NCI-H2196 (cell line): Measurements from ENCODE around the gene AMELY.
"Not testable (repeated sequence)": the region's sequence is repeated elsewhere in the genome, so short reads cannot be mapped to it uniquely, and the experiment has no call there.

Source experiments
- DNase-seq: peaks from one replicate; lab custom pipeline; 2025; ENCODE audit not compliant: unreplicated experiment; lab: John Stamatoyannopoulos, UW

AMELY gene

DNA sequence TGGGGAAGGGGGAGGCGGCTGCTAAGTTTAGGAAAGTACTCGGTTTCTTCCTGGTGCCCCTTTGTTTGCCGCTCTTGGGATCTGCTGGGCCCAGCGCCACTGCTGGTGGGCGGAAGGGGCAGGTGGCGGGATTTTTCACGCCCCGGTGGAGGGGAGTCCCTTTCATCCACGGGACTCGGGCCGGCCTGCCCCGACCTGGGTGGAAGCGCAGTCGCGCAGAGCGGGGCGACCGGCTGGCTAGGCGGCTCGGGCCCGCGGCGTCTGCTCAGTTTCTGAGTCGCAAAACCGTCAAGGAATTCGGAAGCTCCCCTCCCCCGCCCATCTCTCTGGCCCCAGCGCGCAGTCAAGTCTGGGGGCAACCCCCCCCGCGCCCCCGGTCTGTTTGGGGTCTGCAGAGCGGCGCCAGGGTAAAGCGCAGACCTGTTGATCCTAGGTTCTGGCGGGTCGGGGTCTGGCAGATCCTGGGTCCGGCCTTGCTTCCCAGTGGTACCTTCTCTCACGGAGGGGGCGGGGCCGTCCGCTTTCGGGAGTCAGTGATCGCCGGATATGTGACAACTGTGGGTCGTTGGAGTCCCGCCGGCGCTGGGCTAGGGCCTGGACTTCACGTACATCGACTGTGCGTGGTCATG is at the start of gene AMELY:
Gene AMELY (minus strand): TSS at position 500 of the 629 bp plus-strand sequence. CDS start 39,144 bp downstream, outside the sequence.
- no peak for DNase-seq

- DNase-seq, result no peak
These were observed 38.4 kb upstream of the AMELY start for GRCh38 chrY:6949947-6950346.

DNA sequence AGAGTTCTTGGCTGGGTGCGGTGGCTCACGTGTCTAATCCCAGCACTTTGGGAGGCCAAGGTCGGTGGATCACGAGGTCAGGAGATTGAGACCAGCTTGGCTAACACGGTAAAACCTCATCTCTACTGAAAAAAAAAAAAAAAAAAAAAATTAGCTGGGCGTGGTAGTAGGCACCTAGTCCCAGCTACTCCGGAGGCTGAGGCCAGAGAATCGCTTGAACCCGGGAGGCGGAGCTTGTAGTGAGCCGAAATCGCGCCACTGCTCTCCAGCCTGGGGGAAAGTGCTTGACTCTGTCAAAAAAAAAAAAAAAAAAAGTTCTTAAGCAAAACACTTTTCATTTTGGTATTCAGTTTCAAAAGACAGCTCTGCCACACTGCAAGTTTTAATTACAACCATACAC is 36.8 kb upstream of the AMELY start:
- no peak for DNase-seq

DNA sequence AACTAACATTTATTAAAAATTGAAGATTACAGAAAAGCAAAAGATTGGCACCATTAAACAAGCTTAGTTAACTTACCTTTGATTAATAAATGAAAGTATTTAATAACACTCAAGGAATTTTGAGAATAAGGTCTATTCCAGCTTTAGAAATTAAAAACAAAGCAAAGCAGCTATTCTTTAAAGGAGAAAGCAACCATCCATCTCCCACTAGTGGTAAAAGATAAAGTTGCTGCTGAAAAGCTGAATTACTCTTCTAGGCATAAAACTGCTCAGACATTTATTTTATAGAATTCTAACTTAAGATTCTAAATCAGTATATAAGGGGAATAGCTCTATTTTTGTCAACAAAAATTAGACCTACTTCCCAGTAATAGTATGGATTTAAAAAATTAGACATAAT is 36.1 kb upstream of the AMELY start:
- DNase-seq, result no peak

DNA sequence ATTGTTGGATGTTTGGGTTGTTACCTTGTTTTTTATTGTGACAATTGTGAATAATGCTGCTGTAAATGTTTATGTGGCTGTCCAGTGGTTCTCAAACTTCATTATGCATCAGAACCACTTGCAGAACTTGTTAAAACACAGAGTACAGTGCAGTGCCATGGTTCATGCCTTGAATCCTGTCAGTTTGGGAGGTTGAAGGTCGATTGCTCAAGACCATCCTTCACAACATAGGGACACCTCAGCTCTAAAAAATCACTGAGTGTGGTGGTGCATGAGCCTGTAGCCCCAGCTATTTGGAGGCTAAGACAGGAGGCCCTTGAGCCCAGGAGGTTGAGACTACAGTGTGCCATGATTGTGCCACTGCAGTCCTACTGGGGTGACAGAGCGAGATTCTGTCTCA is 23.9 kb upstream of the AMELY start:
- DNase-seq, result no peak

GRCh38 chrY:6931779-6932396 is 20.3 kb upstream of the AMELY start:
- no peak for DNase-seq

DNA sequence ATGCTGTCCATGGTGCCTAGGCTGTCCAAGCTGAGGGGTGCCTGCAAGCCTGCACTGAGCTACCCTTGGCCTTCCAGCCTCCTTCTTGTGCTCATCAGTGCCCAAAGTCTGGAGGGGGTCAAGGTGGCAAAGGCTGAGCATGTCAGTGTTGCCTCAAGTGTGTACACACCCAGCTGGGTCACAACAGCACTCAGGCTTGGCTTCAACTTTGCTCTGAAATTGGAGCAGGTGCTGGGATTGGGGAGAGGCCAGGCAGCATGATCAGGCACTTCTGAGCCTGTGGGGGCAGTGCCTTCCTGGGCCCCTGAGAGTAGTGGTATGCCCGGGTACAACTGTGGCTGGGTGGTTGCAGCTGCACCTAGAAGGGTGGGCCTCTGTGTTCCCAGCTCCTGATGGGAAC is 17.7 kb upstream of the AMELY start:
- DNase-seq, result no peak

- no peak for DNase-seq
These were observed 16.7 kb upstream of the AMELY start for GRCh38 chrY:6928265-6928664.

DNA sequence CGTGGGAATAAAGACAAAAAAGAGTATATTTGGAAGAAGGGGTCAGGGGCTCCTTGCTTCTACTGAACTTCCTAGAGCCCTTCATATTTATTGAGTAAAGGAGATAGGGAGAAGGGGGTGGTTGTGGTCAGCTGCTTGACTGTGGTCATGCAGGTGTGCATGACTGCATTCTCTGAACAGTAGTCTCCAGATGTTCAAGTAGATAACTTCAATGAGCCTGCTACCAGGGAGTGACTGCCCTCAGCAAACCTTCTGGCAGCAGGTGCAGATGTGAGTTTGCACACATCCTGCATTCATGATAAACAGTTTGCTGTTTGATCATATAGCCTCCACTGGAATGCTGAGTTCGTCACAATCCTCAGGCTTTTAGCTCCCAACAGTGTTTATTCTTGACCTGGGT is 9.5 kb upstream of the AMELY start:
- DNase-seq, result no peak

DNA sequence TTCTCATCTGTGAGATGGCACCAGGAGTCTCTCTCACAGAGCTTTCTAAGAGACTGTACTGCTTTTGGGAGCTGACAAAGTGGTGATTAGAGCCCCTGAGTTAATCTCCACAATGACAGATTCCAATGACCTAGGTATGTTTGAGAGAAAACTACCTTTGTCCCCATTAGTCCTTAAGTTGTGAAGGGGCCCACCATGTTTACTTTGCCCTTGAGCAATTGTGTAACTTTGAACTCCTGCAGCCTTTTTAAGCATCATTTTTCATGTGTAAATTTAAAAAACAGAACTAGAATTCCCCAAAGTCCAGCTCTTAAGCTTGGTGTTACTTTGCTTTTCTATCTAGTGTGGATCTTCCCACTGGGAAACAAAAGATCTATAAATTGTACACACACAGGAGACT is 1.8 kb upstream of the AMELY start:
- DNase-seq, result no peak

DNA sequence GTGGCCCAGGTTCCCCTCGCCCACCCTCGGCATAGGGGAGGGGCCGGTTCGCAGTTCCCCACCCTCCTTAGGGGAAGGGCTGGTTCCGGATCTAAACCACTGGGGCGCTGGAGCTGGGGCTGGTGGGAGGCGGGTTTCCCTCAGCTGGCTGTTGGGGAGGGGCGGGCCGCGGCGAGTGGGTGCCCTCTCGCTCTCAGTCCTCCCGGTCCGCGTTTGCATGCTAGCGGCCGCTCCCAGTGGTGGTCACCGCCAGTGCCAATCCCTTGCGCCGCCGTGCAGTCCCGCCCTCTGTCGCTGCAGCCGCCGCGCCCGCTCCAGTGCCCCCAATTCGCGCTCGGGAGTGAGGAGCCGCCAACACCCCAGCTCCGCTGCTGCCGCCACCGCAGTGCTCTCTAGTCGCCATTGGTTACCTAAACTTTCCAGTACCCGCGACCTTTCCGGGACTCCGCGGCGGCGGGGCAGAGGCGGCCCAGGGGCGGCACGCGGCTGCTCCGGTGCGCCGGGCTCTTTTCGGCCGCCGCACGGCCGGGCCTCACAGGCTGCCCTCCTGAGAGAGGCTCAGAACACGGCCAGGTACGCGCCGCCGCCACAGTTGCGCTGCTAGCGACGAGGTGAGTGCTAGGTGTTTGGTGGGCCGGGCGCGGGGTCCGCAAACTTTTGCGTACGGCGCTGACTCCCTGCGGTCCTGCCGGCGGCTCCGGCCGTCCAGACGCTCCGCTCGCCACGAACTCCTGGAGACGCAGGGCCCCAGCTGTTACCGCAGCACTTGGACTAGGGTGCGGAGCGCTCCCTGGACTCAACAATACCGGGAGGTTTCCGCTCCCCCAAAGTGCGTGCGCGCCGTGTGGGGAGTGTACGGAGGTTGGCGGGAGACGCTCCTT is 940 bp downstream of the AMELY start, which contains the start of gene TBL1Y:
Gene TBL1Y (plus strand): TSS at position 326 of the 881 bp plus-strand sequence. CDS start 114,388 bp downstream, outside the sequence.
- DNase-seq, result no peak

- DNase-seq, result no peak
These were observed 1.7 kb downstream of the AMELY start for GRCh38 chrY:6909856-6910255.

DNA sequence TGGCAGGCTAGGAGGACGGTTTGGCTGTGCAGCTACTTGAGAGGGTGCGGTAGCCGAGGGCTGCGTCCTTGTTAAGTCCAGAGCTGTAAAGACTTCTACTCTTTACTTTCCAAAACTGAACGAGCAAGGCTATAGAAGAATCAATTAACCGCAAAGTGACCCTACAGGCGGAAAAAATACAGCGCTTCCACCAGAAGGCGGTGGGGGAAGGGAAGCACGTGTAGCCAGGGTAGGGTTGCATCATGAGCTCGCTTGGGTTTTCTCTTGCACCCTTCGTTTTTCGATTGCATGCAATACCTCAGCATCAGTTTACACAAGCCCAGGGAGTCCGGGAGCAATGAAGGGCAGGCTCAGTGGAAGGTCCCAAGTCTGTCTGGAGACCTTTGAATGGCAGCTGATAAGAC is 2.4 kb downstream of the AMELY start:
- no peak for DNase-seq

- DNase-seq, result not testable (repeated sequence)
These were observed 3.5 kb downstream of the AMELY start for GRCh38 chrY:6908021-6908420.

DNA sequence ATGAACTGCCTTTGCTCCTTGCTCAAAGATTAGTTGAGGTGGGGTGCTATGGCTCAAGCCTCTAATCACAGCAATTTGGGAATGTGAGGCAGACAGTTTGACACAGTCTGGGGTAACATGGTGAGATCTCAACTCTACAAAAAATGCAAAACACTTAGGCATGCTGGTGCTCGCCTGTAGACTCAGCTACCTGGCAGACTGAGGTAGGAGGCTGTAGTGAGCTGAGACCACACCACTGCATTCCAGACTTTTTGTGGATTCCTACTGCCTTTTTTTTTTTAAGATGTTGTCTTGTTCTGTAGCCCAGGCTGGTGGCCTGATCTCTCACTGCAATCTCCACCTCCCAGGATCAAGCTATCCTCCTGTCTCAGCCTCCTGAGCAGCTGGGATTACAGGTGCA is 4.0 kb downstream of the AMELY start:
- DNase-seq, result no peak

DNA sequence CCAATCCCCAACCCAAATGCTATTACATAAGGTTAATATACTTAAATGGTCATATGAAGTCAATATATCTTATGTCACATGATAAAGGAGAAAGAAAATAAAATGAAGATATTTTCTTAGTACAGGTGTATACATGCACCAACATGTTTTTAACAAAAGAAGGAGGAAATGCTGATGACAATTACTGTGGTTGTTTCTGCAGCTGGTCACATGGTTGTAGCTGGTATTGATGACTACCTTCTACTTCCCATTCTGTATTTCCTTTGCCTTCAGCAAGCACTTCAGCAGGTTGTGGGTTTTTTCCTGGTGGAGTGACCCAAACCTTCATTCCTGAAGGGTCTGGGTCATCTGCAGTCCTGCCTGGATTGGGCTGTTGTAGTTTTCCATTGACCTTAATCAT is 9.4 kb downstream of the AMELY start:
- not testable (repeated sequence) for DNase-seq

GRCh38 chrY:6895236-6895635 is 16.3 kb downstream of the AMELY start:
- DNase-seq, result no peak

DNA sequence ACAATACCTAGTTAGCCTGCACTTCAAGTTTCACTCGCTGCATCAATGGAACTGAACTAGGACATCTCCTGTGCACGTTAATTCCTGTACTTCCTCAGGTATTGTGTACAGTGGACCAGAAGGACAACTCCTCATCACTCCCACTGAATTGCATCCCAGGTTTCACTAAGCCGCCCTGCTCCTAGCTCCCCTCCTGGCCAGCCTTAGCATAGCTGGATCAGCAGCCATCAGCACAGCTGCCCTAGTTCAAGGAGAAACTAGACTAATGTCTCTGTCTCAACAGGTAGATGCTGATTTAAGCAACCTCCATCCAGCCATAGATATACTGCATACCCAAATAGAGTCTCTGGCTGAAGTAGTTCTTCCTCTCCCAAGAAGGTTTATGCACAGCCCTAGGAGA is 17.1 kb downstream of the AMELY start:
- DNase-seq, result no peak

- no peak for DNase-seq
These were observed 62.2 kb downstream of the AMELY start for GRCh38 chrY:6849384-6849783.

- DNase-seq, result not testable (repeated sequence)
These were observed 68.9 kb downstream of the AMELY start for GRCh38 chrY:6842650-6843049.
